ENCODE results near the gene SEC14L1.
"Not testable (repeated sequence)": the region's sequence is repeated elsewhere in the genome, so short reads cannot be mapped to it uniquely, and the experiment has no call there.

Gene SEC14L1

DNA sequence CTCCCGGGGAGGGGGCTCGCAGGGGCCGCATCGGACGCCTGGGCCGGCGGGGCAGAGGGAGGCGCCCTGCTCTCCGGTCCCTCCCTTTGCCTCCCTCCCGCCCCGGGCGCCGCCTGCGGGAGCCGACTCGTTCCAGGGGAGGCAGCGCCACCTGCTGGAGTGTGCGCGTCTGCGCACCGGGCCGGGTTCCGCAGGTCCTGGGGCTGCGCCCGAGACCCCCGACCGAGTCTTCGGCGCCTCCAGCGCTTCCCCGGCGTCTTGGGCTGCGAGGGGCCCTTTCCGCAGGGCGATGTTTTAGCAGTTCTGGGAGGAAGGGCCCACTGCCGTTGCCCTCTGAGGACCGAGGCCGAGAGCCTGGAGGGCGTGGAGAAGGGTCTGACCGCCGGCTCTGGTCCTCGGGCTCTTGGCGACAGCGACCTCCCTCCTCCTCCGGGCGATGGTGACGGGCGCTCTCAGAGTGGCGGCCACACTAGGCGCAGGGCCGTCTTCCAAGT is 106.3 kb downstream of the SEC14L1 start:
- peak; percentile 97 for TF ChIP-seq CTCF (IDR thresholded peaks at IDR 0.05; ENCODE audit: poor library complexity, severe bottlenecking)
- Histone ChIP-seq H3K27ac (ENCODE audit: poor library complexity, severe bottlenecking) (no peak overlapping the region), H3K4me1 (ENCODE audit: insufficient read depth, poor library complexity, severe bottlenecking) (no peaks in the 10 kb centered on the region), H3K36me3 (ENCODE audit: low read depth) (no peaks in the 10 kb centered on the region), H3K4me3 (ENCODE audit: severe bottlenecking) (peak overlapping the region; percentile 34), H3K27me3 (ENCODE audit: insufficient read depth, poor library complexity, severe bottlenecking) (no peaks in the 10 kb centered on the region), H3K9me3 (ENCODE audit: severe bottlenecking) (no peaks in the 10 kb centered on the region)
- ATAC-seq (ENCODE audit: low read depth): peak; percentile 88
- DNase-seq (ENCODE audit: low spot score): peak; percentile 78

DNA sequence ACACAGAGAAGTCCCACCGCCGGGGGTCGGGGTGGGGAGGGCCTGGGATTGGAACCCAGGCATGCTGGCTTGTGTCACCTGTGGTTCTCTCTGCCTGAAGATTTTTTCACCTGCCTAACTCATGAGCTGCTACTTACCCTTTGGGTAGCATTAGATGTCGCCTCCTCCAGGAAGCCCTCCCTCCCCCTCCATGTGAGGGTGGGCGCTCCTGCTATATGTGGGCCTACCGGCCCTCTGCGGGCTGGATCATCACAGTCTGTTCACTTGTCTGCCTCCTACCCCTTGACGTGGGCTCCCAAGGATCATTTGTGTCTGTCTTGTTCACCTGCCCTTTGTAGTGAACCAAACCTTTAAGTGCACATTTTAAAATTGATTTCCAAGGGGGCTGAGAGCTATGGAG is 106.8 kb downstream of the SEC14L1 start:
- Histone ChIP-seq H3K9me3 (ENCODE audit: severe bottlenecking) (no peaks in the 10 kb centered on the region), H3K4me1 (ENCODE audit: insufficient read depth, poor library complexity, severe bottlenecking) (no peaks in the 10 kb centered on the region), H3K4me3 (ENCODE audit: severe bottlenecking) (no peak overlapping the region), H3K27me3 (ENCODE audit: insufficient read depth, poor library complexity, severe bottlenecking) (no peaks in the 10 kb centered on the region), H3K36me3 (ENCODE audit: low read depth) (no peaks in the 10 kb centered on the region), H3K27ac (ENCODE audit: poor library complexity, severe bottlenecking) (no peak overlapping the region)
- no peak for TF ChIP-seq CTCF (IDR thresholded peaks at IDR 0.05; ENCODE audit: poor library complexity, severe bottlenecking)
- no peak for DNase-seq (ENCODE audit: low spot score)
- ATAC-seq (ENCODE audit: low read depth): no peak

GRCh38 chr17:77248216-77249114 is 107.7 kb downstream of the SEC14L1 start:
- DNase-seq (ENCODE audit: low spot score): no peak

GRCh38 chr17:77251622-77252183 is 110.9 kb downstream of the SEC14L1 start:
- Histone ChIP-seq H3K36me3 (ENCODE audit: low read depth) (no peaks in the 10 kb centered on the region), H3K4me3 (ENCODE audit: severe bottlenecking) (no peak overlapping the region), H3K4me1 (ENCODE audit: insufficient read depth, poor library complexity, severe bottlenecking) (peaks cover 29% of the 10 kb centered on the region), H3K27me3 (ENCODE audit: insufficient read depth, poor library complexity, severe bottlenecking) (no peaks in the 10 kb centered on the region), H3K9me3 (ENCODE audit: severe bottlenecking) (no peaks in the 10 kb centered on the region), H3K27ac (ENCODE audit: poor library complexity, severe bottlenecking) (no peak overlapping the region)
- DNase-seq (ENCODE audit: low spot score): no peak
- no peak for ATAC-seq (ENCODE audit: low read depth)
- TF ChIP-seq CTCF (IDR thresholded peaks at IDR 0.05; ENCODE audit: poor library complexity, severe bottlenecking): no peak

More at GRCh38 chr17:77248216-77249114, 107.7 kb downstream of the SEC14L1 start:
- Histone ChIP-seq H3K4me3 (ENCODE audit: severe bottlenecking) (no peak overlapping the region), H3K36me3 (ENCODE audit: low read depth) (no peaks in the 10 kb centered on the region), H3K9me3 (ENCODE audit: severe bottlenecking) (no peaks in the 10 kb centered on the region), H3K27me3 (ENCODE audit: insufficient read depth, poor library complexity, severe bottlenecking) (no peaks in the 10 kb centered on the region), H3K27ac (ENCODE audit: poor library complexity, severe bottlenecking) (no peak overlapping the region), H3K4me1 (ENCODE audit: insufficient read depth, poor library complexity, severe bottlenecking) (peaks cover 2% of the 10 kb centered on the region)
- no peak for TF ChIP-seq CTCF (IDR thresholded peaks at IDR 0.05; ENCODE audit: poor library complexity, severe bottlenecking)
- no peak for ATAC-seq (ENCODE audit: low read depth)

DNA sequence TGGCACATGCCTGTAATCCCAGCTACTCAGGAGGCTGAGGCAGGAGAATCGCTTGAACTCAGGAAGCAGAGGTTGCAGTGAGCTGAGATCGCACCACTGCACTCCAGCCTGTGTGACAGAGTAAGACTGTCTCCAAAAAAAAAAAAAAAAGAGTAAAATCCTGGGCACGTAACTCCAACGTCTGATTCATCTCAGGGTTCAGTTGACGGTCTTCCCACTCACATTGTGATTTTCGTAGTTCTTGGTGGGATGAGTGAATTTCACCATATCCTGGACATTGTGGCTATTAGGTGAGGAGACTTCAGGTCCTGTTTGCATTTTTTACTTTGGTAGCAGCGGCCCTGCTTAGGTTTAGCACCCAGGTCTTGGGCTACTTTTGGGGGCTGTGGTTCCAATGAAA is 111.5 kb downstream of the SEC14L1 start:
- not testable (repeated sequence) for H3K27ac ChIP-seq (ENCODE audit: poor library complexity, severe bottlenecking); H3K9me3 ChIP-seq (ENCODE audit: severe bottlenecking); ATAC-seq (ENCODE audit: low read depth); H3K36me3 ChIP-seq (ENCODE audit: low read depth); H3K27me3 ChIP-seq (ENCODE audit: insufficient read depth, poor library complexity, severe bottlenecking); DNase-seq (ENCODE audit: low spot score); H3K4me3 ChIP-seq (ENCODE audit: severe bottlenecking)
- peaks cover 29% of the 10 kb centered on the region for H3K4me1 ChIP-seq (ENCODE audit: insufficient read depth, poor library complexity, severe bottlenecking)
